Neural progenitor cell (in vitro differentiated cells): ENCODE data around the gene ZC3H4.

Experiments
- EZH2 ChIP-seq: fragments of 200-600 bp; sonication (generic); IDR thresholded peaks from 2 replicates; pipeline ENCODE4 v1.6.1; 2017; ENCODE audit warnings: antibody characterized with exemption, mild to moderate bottlenecking, moderate library complexity
- EZH2phosphoT487 ChIP-seq: fragments of 200-600 bp; sonication (generic); IDR thresholded peaks from 2 replicates; pipeline ENCODE4 v1.6.1; 2017; ENCODE audit warnings: antibody characterized with exemption
- TF ChIP-seq, protein P1 (sequence below): fragments of 200-600 bp; sonication (generic); IDR thresholded peaks from 2 replicates; pipeline ENCODE4 v1.5.1; 2017; ENCODE audit warnings: antibody characterized with exemption, mild to moderate bottlenecking

DNA sequence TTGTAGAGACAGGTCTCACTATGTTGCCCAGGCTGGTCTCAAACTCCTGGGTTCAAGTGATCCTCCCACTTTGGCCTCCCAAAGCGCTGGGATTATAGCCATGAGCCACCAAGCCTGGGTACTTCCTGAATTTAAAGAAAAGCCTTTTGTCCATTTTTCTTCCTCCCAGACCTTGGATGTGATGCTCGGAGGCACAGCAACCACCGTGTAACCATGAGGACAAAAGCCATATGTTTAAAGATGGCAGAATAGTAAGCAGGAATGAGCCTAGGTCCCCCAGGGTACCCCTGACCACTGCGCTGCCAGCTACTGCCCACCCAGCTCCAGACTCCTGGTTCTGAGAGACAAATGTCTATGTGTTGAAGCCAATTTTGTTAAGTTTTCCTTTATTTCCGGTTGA lies 31.1 kb downstream of the ZC3H4 start:
- TF ChIP-seq, protein P1, sequence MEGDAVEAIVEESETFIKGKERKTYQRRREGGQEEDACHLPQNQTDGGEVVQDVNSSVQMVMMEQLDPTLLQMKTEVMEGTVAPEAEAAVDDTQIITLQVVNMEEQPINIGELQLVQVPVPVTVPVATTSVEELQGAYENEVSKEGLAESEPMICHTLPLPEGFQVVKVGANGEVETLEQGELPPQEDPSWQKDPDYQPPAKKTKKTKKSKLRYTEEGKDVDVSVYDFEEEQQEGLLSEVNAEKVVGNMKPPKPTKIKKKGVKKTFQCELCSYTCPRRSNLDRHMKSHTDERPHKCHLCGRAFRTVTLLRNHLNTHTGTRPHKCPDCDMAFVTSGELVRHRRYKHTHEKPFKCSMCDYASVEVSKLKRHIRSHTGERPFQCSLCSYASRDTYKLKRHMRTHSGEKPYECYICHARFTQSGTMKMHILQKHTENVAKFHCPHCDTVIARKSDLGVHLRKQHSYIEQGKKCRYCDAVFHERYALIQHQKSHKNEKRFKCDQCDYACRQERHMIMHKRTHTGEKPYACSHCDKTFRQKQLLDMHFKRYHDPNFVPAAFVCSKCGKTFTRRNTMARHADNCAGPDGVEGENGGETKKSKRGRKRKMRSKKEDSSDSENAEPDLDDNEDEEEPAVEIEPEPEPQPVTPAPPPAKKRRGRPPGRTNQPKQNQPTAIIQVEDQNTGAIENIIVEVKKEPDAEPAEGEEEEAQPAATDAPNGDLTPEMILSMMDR, result no peak
- TF ChIP-seq EZH2, result no peak
- TF ChIP-seq EZH2phosphoT487, result no peak
